HUES64 (cell line): Measurements from ENCODE around the gene SYNRG.
"Not testable (repeated sequence)": the region's sequence is repeated elsewhere in the genome, so short reads cannot be mapped to it uniquely, and the experiment has no call there.

Source experiments
- H3K27ac ChIP-seq: 2 replicates; pipeline ENCODE4 v1.7.0; 2013; ENCODE audit warnings: low read depth, low read length, inconsistent platforms
- H3K27me3 ChIP-seq: 2 replicates; pipeline ENCODE4 v1.6.1; 2013; ENCODE audit warnings: mild to moderate bottlenecking, low read length; ENCODE audit not compliant: insufficient read depth
- H3K36me3 ChIP-seq: 2 replicates; pipeline ENCODE4 v1.6.1; 2013; ENCODE audit warnings: mild to moderate bottlenecking, low read length; ENCODE audit not compliant: insufficient read depth
- H3K4me1 ChIP-seq: 2 replicates; pipeline ENCODE4 v1.6.1; 2013; ENCODE audit warnings: mild to moderate bottlenecking, low read length, moderate library complexity; ENCODE audit not compliant: insufficient read depth
- H3K4me3 ChIP-seq: 2 replicates; pipeline ENCODE4 v1.5.1; 2013; ENCODE audit warnings: mild to moderate bottlenecking, low read length, moderate library complexity
- H3K9ac ChIP-seq: 2 replicates; pipeline ENCODE4 v1.6.1; 2013; ENCODE audit warnings: mild to moderate bottlenecking, low read depth, low read length
- H3K9me3 ChIP-seq: 2 replicates; pipeline ENCODE4 v1.6.1; 2013; ENCODE audit warnings: low read depth, low read length; ENCODE audit not compliant: insufficient read depth
- WGBS: fragments of 150-250, 120-280 bp; methylation state at CpG from one replicate; pipeline ENCODE4 v1.1.7; 2013; ENCODE audit warnings: missing lambda C conversion rate; 5-methylcytosine and 5-hydroxymethylcytosine counted together

Gene SYNRG

DNA sequence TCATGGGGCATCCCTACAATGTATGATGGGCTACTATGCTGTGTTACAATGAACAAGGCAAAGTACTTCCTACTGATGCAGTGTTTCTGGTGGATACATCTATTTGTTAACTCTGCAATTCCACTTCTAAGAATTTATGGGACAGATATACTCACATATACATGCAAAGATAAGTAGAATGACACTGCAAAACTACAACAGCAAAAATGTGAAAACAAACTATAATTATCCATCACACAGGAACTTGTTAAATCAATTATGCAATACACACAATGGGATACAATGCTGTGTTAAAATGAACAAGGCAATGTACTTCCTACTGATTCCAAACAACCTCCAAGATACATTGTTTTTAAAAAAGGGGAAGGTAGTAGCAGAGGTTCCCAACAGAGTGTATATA, 30.8 kb upstream of the SYNRG start:
- Histone ChIP-seq H3K36me3 (peaks cover 57% of the 10 kb centered on the region), H3K4me3 (no peak overlapping the region), H3K27me3 (peaks cover 9% of the 10 kb centered on the region), H3K27ac (no peak overlapping the region), H3K9me3 (no peaks in the 10 kb centered on the region), H3K9ac (no peak overlapping the region), H3K4me1 (0 out of 2 replicates have a peak, but pooled peaks cover 10% of the 10 kb centered on the region)

DNA sequence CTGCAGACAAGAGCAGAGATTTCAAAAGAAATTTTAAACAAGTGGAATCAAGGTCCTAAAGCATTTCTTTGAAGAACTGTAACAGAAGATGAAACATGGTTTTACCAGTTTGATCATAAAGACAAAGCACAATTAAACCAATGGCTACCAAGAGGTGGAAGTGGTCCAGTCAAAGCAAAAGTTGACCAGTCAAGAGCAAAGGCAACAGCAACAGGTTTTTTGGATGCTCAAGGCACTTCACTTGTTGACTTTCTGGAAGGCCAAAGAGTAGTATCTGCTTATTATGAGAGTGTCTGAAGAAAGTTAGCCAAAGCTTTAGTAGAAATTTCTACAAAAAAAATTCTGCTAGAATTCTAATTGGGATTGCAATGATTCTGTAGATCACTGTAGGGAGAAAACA, 28.7 kb upstream of the SYNRG start:
- H3K9ac ChIP-seq = no peak overlapping the region
- no peaks in the 10 kb centered on the region for H3K9me3 ChIP-seq
- 0 out of 2 replicates have a peak, but pooled peaks cover 6% of the 10 kb centered on the region for H3K4me1 ChIP-seq
- H3K36me3 ChIP-seq = peaks cover 73% of the 10 kb centered on the region
- H3K27ac ChIP-seq = no peak overlapping the region
- H3K27me3 ChIP-seq = no peaks in the 10 kb centered on the region
- no peak overlapping the region for H3K4me3 ChIP-seq

DNA sequence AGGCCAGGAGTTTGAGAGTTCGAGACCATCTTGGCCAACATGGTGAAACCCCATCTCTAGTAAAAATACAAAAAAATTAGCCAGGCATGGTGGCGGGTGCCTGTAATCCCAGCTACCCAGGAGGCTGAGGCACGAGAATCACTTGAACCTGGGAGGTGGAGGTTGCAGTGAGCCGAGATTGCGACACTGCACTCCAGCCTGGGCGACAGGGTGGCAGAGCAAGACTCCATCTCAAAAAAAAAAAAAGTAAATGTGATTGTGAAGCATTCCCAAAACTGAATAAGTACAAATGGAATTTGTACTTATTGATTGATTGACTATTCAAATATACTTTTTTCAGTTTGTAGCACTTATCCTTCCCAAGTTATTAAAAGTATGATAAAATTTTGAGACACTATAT, 7.2 kb upstream of the SYNRG start:
- 93% methylated on average over 6 of the region's 6 CpGs for WGBS
- not testable (repeated sequence) for H3K9ac ChIP-seq

DNA sequence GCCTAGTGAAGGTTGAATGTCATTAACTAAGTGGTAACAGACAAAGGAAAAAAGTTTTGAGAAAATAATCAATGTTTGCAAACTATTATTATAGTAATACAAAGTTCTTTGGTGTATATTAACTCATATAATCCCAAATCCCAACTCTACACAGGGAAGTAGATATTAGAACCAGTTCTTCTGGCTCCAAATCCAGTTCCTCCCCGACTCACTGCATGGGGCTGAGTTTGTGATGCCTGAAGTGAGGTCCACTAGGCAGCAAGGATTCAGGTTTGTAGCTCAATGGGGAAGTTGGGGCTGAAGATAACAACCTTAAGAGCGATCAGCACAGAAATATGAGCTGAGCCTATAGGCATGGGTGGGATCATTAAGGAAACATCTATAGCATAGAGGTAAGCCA, 5.6 kb upstream of the SYNRG start:
- 97% methylated on average over 2 of the region's 2 CpGs for WGBS
- no peak overlapping the region for H3K4me3 ChIP-seq
- no peaks in the 10 kb centered on the region for H3K9me3 ChIP-seq
- no peak overlapping the region for H3K27ac ChIP-seq
- H3K9ac ChIP-seq = no peak overlapping the region
- no peaks in the 10 kb centered on the region for H3K27me3 ChIP-seq
- peaks cover 77% of the 10 kb centered on the region for H3K36me3 ChIP-seq
- no peaks in the 10 kb centered on the region for H3K4me1 ChIP-seq

More for the DNA sequence above, 7.2 kb upstream of the SYNRG start:
- not testable (repeated sequence) for H3K27me3 ChIP-seq, H3K4me3 ChIP-seq, H3K27ac ChIP-seq, H3K4me1 ChIP-seq, H3K9me3 ChIP-seq
- H3K36me3 ChIP-seq = peaks cover 93% of the 10 kb centered on the region

DNA sequence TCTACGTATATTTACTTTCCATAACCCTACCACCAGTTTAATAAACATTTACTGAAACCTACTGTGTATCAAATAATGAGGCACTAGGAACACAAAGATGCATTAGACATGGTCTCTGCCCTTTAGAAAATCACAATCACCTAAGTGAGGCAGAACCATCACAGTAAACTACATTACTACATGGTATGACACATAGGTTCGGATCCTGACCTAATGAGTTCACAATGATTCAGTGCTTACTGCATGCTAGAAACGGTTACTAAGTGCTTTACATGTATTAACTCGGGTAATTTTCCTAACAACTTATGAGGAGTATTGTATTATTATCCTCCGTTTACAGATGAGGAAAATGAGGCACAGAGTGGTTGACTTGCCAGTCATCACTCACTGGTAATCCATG, 5.2 kb upstream of the SYNRG start:
- Histone ChIP-seq H3K36me3 (peaks cover 72% of the 10 kb centered on the region), H3K4me3 (no peak overlapping the region), H3K9ac (no peak overlapping the region), H3K4me1 (no peaks in the 10 kb centered on the region), H3K27me3 (no peaks in the 10 kb centered on the region), H3K27ac (no peak overlapping the region), H3K9me3 (no peaks in the 10 kb centered on the region)
- 97% methylated on average over 5 of the region's 5 CpGs for WGBS

DNA sequence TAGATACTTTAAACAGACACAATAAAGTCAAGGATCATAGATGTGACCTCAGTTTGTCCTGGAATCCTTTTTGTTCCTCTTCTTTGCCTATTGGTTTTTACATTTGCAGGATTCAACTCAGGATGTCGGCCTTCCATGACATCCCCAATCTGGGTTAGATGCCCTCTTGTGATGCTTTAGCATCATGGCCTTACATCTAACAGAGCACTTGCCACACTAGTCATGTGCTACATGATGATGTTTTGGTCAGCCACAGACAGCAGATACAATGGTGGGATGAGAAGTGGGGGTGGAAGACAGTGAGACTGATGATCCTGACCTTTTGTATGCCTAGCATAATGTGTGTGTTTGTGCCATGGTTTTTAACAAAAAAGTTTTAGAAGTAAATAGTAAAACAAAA, 1.8 kb upstream of the SYNRG start:
- no peak overlapping the region; the same call in 1 of the 2 replicates for H3K27ac ChIP-seq
- H3K36me3 ChIP-seq = peaks cover 38% of the 10 kb centered on the region
- WGBS = 92% methylated on average over 1 of the region's 1 CpG
- no peak overlapping the region for H3K4me3 ChIP-seq
- no peaks in the 10 kb centered on the region for H3K9me3 ChIP-seq
- H3K27me3 ChIP-seq = no peaks in the 10 kb centered on the region
- no peak overlapping the region for H3K9ac ChIP-seq
- peaks cover 5% of the 10 kb centered on the region; the same call in 1 of the 2 replicates for H3K4me1 ChIP-seq

DNA sequence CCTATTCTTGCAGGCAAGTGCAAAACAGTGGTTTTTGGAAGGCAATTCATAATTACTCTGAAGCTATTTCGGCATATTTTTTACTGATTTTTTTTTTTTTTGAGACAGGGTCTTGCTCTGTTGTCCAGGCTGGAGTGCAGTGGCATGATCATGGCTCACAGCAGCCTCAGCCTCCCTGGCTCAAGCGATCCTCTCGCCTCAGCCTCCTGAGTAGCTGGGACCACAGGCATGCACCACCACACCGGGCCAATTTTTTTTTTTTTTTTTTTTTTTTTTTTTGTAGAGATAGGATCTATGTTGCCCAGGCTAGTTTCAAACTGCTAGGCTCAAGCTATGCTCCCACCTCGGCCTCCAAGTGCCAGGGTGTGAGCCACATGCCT, 813 bp upstream of the SYNRG start:
- Histone ChIP-seq H3K4me3 (peak overlapping the region; percentile 82), H3K9ac (peak overlapping the region; percentile 87), H3K36me3 (peaks cover 31% of the 10 kb centered on the region), H3K27ac (peak overlapping the region; percentile 81)
- WGBS = 91% methylated on average over 4 of the region's 5 CpGs
- not testable (repeated sequence) for H3K9me3 ChIP-seq, H3K4me1 ChIP-seq, H3K27me3 ChIP-seq

DNA sequence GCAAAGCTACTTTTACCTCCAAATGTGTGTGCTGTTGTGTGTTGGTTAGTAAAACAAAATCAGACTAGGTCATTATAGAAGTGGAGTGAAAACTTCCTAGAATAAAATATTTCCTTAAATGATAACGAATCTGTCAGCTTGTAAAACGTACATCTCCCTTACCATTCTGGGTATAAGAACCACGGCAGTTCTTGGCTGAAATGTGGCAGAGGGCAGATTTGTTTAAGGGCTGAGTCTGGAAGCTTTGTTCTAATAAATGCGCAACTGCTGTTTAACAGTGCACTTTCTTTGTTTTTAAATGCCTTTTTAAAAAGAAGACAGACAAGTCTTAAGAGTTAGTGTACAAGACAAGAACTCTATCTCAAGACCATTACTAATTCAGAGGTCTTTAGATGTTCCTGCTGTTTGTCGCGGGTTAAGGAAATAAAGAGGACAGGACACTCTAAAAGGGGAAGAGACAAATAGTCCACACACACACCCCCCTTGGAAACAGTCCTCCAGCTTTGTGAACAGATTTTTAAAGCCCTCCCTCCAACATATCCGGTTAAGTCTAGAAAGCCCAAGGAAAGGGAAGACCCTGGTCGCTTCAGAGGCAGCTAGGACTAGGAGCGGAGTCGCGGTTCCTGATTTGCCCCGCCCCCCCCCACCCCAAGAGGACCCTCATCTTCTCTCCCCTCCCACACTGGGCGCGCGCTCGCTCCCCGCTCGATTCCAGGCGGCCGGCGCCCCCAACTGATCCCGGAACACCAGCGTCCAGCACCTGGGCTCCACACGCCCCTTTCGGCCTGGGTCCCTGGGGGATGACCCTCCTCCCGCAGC, 658 bp downstream of the SYNRG start:
- Histone ChIP-seq H3K27me3 (no peaks in the 10 kb centered on the region), H3K9me3 (no peaks in the 10 kb centered on the region), H3K4me3 (peak overlapping the region; percentile 82), H3K36me3 (peaks cover 16% of the 10 kb centered on the region), H3K9ac (peak overlapping the region; percentile 87), H3K4me1 (peaks cover 12% of the 10 kb centered on the region), H3K27ac (peak overlapping the region; percentile 87)
- 7% methylated on average over 24 of the region's 26 CpGs for WGBS

DNA sequence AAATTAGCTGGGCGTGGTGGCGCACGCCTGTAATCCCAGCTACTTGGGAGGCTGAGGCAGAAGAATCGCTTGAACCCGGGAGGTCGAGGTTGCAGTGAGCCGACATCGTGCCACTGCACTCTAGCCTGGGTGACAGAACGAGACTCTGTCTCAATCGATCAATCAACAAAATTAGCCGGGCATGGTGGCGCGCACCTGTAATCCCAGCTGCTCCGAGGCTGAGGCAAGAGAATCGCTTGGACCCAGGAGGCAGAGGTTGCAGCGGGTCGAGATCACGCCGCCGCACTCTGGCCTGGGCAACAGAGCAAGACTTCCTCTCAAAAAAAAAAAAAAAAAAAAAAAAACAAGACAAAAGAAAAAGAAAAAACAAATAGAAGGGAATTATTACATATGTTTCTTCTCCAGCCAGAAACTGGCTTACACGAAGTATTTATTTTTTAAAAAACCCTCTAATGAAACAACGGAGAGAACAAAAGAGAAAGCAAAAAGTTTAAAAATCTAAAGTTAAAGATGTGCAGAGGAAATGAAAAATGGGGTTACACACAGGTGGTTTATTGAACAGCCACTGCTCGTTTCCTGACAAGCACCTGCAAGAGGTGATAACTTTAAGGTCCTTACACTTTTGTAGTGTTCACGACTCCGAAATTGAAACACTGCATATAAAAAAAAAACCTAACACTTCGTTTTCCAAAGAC, 1.4 kb downstream of the SYNRG start:
- Histone ChIP-seq H3K36me3 (peaks cover 8% of the 10 kb centered on the region), H3K27ac (no peak overlapping the region), H3K4me3 (peak overlapping the region; percentile 82), H3K9ac (peak overlapping the region; percentile 87; the same call in 1 of the 2 replicates), H3K9me3 (no peaks in the 10 kb centered on the region), H3K27me3 (no peaks in the 10 kb centered on the region), H3K4me1 (peaks cover 12% of the 10 kb centered on the region)
- 95% methylated on average over 25 of the region's 26 CpGs for whole genome bisulfite sequencing

DNA sequence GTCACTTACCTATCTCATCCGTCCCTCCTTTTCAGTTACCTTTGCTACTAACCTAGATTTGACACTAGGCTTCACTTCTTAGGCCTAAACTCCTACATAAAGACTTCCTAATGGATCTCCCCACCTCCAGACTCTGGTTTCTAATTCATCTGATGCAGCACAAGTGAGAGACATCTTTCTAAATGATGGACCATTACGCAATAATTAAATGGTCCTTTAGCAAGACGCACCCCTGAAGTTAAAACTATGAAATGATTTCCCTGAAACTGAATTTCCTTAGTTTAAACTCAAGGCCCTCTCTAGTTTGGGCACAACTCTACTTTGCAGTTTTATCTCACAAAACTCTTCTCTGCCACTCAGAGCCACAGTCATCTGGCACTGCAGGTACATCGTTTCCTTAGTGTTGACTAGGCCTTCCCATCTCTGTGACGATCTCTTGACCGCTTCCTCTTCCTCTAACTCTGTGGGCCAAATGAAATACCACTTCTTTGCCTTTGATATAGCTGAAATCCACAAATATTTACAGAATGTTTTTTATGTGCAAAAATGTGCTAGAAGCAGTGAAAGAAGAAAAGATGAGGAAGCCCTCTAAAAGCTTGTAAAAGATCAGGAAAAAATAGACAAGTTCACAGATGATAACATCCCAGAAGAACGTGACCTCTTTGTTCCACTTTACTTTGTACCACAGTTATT, 3.3 kb downstream of the SYNRG start:
- peaks cover 12% of the 10 kb centered on the region for H3K4me1 ChIP-seq
- H3K27me3 ChIP-seq = no peaks in the 10 kb centered on the region
- WGBS = 94% methylated on average over 7 of the region's 7 CpGs
- no peaks in the 10 kb centered on the region; the same call in 1 of the 2 replicates for H3K36me3 ChIP-seq
- no peak overlapping the region for H3K4me3 ChIP-seq
- H3K9me3 ChIP-seq = no peaks in the 10 kb centered on the region
- H3K27ac ChIP-seq = no peak overlapping the region
- no peak overlapping the region for H3K9ac ChIP-seq

DNA sequence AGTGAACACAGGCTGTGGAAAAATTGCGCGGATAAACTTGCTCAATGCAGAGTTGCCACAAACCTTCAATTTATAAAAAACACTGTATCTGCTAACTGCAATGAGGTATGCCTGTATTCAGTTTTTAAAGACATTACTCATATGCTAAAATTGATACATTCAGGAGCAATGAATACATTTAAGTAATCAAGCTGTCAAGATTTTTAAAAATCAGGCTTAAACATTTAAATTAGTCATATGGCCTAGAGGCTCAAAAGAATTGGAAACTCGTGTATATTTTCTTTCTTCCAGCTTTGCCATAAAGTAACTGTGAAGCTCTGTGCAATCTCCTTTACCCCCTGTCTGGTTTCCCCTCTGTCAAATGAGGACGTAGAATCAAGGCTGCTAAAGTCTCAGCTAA, 4.1 kb downstream of the SYNRG start:
- Histone ChIP-seq H3K36me3 (peaks cover 6% of the 10 kb centered on the region), H3K4me1 (peaks cover 12% of the 10 kb centered on the region)

More for the DNA sequence above, 4.1 kb downstream of the SYNRG start:
- H3K9me3 ChIP-seq = no peaks in the 10 kb centered on the region
- no peak overlapping the region for H3K4me3 ChIP-seq
- H3K27me3 ChIP-seq = no peaks in the 10 kb centered on the region
- no peak overlapping the region for H3K27ac ChIP-seq
- WGBS = 93% methylated on average over 4 of the region's 4 CpGs
- H3K9ac ChIP-seq = no peak overlapping the region
